HG03196 (cell line): Measurements from ENCODE around the gene SNTG2.

Experiments used
- ATAC-seq: cut with Tn5 transposase; IDR thresholded peaks from one replicate; pipeline ENCODE4 v1.9.1; 2021; ENCODE audit not compliant: unreplicated experiment

SNTG2 gene

GRCh38 chr2:1136846-1137245, 186.2 kb downstream of the SNTG2 start:
- no peak for ATAC-seq

DNA sequence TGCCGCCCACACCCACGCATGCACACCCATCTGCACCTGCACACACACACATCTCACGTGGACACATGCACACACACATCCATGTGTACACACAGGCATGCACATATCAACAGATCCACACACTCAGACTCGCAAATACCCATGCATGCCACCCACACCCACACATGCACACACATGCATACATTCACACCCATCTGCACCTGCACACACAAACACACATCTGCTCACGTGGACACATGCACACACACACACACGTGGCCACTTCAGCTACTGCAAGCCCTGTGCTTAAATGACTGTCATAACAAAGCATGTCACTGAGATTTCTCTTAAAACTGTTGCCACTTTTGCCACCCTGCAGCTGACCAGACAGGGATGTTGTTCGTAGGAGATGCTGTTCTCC, 186.6 kb downstream of the SNTG2 start:
- no peak for ATAC-seq

DNA sequence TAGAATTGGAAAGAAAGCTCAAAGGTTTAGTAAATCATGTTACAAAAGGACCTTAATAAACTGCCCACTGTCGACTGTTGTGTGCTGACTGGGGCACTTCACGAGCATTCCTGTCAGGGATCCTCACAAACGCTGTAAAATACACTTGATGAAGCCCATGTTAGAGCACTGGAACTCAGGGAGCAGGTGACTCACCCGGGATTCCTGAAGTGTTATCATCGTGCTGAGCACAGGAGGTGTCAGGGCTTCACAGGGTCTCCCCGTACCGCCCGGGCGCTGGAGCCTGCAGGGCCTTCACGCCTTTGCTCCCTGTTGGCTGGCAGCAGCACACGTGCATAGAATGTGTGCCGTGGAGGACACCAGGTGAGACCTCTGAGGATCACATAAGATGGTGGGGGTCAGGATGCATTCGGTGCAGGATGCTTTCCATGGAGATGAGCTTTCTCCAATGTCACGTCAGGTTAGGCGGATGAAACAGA, 187.3 kb downstream of the SNTG2 start:
- ATAC-seq = no peak

GRCh38 chr2:1140389-1141003, 189.8 kb downstream of the SNTG2 start:
- peak; percentile 59 for ATAC-seq

DNA sequence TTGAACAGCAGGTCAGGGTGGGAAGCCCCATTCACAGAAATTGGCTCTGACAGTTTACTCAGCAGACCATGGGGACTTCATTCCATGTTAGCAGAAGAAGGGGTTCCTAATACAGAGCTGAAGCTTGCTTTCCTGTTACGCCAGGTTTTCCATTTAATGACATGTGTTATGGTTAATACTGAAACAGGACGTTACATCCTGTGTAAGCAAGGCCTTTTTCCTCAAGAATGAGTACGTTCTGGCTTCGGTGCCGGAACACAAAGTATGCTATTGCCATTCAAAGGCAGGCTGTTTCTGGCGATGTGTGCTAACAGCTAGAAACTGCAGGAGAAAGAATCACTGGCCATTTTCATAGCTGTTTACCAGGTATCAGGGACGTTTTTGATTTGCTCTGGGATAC, 190.4 kb downstream of the SNTG2 start:
- no peak for ATAC-seq

DNA sequence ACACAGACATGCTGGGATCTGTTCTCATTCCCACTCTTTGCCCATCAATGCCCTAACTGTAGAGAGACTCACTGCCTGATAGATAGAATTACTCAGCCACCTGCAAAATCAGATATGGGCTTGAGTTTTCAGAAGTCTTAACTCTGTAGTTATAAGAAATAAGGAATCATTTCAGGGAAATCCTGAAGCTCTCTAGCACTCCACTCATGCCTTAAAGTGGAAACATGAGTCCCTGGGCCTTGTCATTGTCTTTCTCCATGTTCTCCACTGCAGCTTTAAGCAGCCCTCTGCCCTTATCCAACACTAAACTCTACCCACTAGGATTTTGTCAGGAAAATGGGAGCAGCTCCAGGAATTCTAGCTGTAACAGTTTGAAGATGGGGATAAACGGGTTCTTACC, 192.5 kb downstream of the SNTG2 start:
- ATAC-seq = no peak

DNA sequence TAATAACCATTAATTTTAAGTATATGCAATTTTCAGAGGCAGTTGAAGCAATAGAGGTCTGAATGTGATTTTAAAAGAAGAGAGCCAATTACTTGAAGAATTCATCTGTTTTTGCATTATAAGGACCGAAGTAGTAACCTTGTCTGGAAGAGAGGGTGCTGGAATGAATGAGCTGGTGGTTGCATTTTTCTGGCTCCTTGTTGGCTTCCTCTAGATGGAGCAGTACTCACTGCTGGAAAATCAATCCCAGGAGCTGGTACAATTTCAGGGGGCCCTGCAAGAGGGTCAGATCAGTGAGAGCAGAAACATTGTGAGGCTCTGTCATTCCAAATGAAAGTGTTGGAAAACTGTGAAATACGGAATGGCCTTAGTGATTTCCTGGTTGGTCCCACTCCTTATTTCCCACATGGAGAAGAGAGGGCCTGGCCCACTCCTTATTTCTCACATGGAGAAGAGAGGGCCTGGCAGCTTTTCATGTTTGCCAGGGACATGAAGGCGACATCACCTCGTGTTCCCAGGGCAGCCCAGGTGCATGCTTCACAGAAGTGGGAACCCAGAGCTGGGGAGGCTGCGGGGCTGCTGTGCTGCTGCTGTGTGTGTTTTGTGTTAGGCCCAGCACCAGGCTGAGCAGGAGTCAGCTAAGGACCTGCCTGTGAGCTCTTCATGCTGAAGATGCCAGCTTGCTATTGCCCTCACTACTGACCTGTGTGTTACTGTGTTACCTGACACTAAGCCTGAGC, 197.4 kb downstream of the SNTG2 start:
- no peak for ATAC-seq

- ATAC-seq = no peak
Measured at GRCh38 chr2:1150724-1151511, 200.3 kb downstream of the SNTG2 start.

- no peak for ATAC-seq
Measured at GRCh38 chr2:1152375-1152774, 201.7 kb downstream of the SNTG2 start.

- no peak for ATAC-seq
Measured at GRCh38 chr2:1153920-1154319, 203.3 kb downstream of the SNTG2 start.

DNA sequence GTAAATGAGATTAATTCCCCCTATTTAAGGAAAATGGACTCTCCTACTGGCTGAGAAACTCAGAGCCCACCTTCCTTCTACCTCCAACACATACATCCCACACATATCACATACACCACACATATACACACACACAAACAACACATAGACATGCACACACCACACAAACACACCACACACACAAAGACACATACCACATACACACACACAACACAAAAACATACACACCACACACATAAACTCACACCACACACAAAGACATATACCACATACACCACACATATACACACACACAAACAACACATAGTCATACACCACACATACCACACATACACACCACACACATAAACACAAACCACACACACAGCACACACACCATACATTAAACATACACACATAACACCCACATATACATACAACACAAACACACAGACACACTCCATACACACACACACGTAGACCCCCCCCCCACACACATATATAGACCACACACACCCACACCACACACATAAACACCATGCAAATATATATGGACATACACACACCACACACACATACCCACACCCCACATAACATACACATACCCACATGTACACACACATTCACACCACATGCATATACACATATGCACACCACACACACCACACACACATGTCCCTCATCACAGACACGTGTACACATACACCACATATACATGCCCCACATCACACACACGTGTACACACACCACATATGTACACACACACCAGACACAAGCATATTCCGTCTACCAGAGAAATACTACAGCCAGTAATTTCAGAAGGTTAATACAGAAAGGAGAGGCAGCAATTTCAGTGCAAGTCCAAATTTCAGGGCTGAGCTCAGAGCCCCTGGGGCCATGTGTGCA, 204.3 kb downstream of the SNTG2 start:
- ATAC-seq = no peak

GRCh38 chr2:1156059-1156458, 205.4 kb downstream of the SNTG2 start:
- no peak for ATAC-seq

- ATAC-seq = no peak
Measured at GRCh38 chr2:1156531-1156930, 205.9 kb downstream of the SNTG2 start.

DNA sequence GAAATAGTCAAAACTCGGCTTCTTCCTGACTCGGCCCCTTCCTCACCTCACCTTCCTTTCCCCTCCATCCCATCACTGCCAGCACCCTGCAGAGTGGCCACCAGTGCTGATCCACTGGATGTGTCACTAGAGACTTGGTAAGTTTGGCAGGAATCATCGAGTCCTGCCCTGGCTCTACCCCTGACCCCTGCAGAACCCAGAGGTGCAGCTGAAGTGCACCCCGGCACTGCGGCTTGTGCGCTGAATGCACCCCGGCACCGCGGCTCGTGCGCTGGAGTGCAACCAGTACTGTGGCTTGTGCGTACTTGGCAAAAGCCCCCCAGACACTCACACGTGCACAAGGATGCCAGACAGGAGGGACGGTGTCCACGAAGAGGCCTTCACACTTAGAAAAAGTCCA, 206.5 kb downstream of the SNTG2 start:
- no peak for ATAC-seq

DNA sequence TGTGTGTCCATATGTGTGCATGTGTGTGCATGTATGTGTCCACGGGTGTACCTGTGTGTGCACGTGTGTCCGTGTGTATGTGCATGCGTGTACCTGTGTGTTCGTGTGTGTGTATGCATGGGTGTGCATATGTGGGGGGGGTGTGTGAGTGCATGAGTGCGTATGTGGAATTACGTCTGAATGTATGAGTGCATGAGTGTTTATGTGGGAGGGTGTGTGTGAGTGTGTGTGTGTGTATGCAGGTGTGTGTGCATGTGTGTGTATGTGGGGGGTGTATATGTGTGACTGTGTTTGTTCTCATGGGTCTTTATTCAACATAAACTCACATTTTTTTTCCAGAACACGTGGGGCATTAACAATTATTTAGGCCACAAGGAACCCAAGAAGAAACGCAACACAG, 208.4 kb downstream of the SNTG2 start:
- no peak for ATAC-seq

- ATAC-seq = no peak
Measured at GRCh38 chr2:1162246-1162645, 211.6 kb downstream of the SNTG2 start.

DNA sequence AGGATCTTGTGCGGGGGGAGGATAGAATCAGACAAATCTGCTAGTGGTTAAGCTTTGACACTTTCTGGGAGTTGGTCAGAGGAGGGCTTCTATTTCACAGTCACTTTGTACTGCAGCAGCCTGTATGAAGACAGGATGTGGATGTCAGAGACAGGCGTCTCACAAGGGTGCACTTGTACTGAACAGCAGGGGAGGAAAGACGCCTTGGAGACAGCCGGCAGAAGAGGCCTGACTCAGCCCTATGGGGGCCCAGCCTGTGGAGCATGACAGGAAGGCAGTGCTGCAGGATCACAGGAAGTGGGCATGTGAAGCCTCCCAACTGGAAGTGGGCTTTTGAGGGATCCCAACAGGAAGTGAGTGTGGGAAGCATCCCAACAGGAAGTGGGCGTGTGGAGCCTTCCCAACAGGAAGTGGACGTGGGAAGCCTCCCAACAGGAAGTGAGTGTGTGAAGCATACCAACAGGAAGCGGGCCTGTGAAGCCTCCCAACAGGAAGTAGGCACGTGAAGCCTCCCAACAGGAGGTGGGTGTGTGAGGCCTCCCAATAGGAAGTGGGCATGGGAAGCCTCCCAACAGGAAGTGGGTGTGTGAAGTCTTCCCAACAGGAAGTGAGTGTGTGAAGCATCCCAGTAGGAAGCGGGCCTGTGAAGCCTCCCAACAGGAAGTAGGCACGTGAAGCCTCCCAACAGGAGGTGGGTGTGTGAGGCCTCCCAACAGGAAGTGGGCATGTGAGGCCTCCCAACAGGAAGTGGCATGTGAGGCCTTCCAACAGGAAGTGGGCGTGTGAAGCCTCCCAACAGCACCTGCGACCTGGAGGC, 212.3 kb downstream of the SNTG2 start:
- no peak for ATAC-seq

DNA sequence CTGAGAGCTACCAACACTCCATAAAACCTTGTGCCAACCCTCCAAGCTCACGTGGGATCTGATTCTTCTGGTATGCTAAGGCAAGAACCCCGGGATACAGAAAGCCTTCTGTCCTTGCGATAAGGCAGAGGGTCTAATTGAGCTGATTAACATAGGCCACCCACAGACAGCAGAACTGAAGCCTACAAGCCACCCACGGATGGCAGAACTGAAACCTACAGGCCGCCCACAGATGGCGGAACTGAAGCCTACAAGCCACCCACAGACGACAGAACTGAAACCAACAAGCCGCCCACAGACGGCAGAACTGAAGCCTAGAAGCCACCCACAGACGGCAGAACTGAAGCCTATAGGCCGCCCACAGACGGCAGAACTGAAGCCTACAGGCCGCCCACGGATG, 216.3 kb downstream of the SNTG2 start:
- no peak for ATAC-seq

GRCh38 chr2:1168846-1169245, 218.2 kb downstream of the SNTG2 start:
- no peak for ATAC-seq

- no peak for ATAC-seq
Measured at GRCh38 chr2:1169291-1169949, 218.8 kb downstream of the SNTG2 start.
